ENCODE data around the gene TRPM3.

The TRPM3 gene

GRCh38 chr9:70573308-70573707 is 548.1 kb downstream of the TRPM3 start:
- no peak for DNase-seq

GRCh38 chr9:70571258-70571657 is 550.2 kb downstream of the TRPM3 start:
- DNase-seq, result no peak

- no peak for DNase-seq
Measured at GRCh38 chr9:70569791-70570190, 551.6 kb downstream of the TRPM3 start.

- no peak for DNase-seq
Measured at GRCh38 chr9:70569070-70569772, 552.2 kb downstream of the TRPM3 start.

- no peak for DNase-seq
Measured at GRCh38 chr9:70567511-70567910, 553.9 kb downstream of the TRPM3 start.

GRCh38 chr9:70566751-70567150 is 554.7 kb downstream of the TRPM3 start:
- DNase-seq, result peak in 1 of 2 experiments; percentile 0

GRCh38 chr9:70566066-70566465 is 555.4 kb downstream of the TRPM3 start:
- no peak for DNase-seq

GRCh38 chr9:70564468-70565335 is 556.7 kb downstream of the TRPM3 start:
- no peak for DNase-seq

GRCh38 chr9:70563431-70564204 is 557.8 kb downstream of the TRPM3 start:
- DNase-seq, result no peak

- no peak for DNase-seq
Measured at GRCh38 chr9:70563010-70563409, 558.4 kb downstream of the TRPM3 start.

GRCh38 chr9:70561786-70562395 is 559.5 kb downstream of the TRPM3 start:
- DNase-seq, result no peak

- no peak for DNase-seq
Measured at GRCh38 chr9:70561111-70561510, 560.3 kb downstream of the TRPM3 start.

- DNase-seq, result no peak
Measured at GRCh38 chr9:70559102-70559501, 562.3 kb downstream of the TRPM3 start.

GRCh38 chr9:70557661-70558369 is 563.6 kb downstream of the TRPM3 start:
- no peak for DNase-seq

GRCh38 chr9:70556771-70557170 is 564.6 kb downstream of the TRPM3 start:
- DNase-seq, result no peak

- no peak for DNase-seq
Measured at GRCh38 chr9:70554881-70555280, 566.5 kb downstream of the TRPM3 start.

GRCh38 chr9:70553707-70554673 is 567.4 kb downstream of the TRPM3 start:
- peak in 1 of 2 experiments; percentile 1 for DNase-seq

- no peak for DNase-seq
Measured at GRCh38 chr9:70552561-70552960, 568.9 kb downstream of the TRPM3 start.

GRCh38 chr9:70551801-70552200 is 569.6 kb downstream of the TRPM3 start:
- DNase-seq, result no peak

- DNase-seq, result no peak
Measured at GRCh38 chr9:70551396-70551795, 570.0 kb downstream of the TRPM3 start.

- no peak for DNase-seq
Measured at GRCh38 chr9:70549926-70550325, 571.5 kb downstream of the TRPM3 start.
